Cardiac muscle cell (in vitro differentiated cells and primary cell): ENCODE data around the gene DENND1C. TPM values are rescaled to one million over a fixed set of nuclear protein-coding genes. Genes with fewer than 3 reads are reported as not detected.
"Not testable (repeated sequence)": the region's sequence is repeated elsewhere in the genome, so short reads cannot be mapped to it uniquely, and the experiment has no call there.

Source experiments
- DNase-seq, 2 donors: peaks; one replicate each; pipeline versions ENCODE4 v3.0.0 to v3.0.0-alpha.2; 2010 to 2017; ENCODE audit warnings: low read depth in 1 of 2, low spot score in 1 of 2
- H3K27ac ChIP-seq: fragments of 200-600 bp; sonication (generic); 2 replicates; pipeline ENCODE4 v1.5.1; 2016
- H3K27me3 ChIP-seq: fragments of 200-600 bp; sonication (generic); 2 replicates; pipeline ENCODE4 v1.6.0; 2016; ENCODE audit warnings: control low read depth
- H3K36me3 ChIP-seq: fragments of 200-600 bp; sonication (generic); 2 replicates; pipeline ENCODE4 v1.5.1; 2016; ENCODE audit warnings: control low read depth
- H3K4me1 ChIP-seq: fragments of 200-600 bp; sonication (generic); 2 replicates; pipeline ENCODE4 v1.8.1; 2017; ENCODE audit warnings: low read depth, mild to moderate bottlenecking, mixed run types
- H3K4me3 ChIP-seq: fragments of 200-600 bp; sonication (generic); 2 replicates; pipeline ENCODE4 v1.5.1; 2016; ENCODE audit warnings: mild to moderate bottlenecking
- H3K9me3 ChIP-seq: fragments of 200-600 bp; sonication (generic); 2 replicates; pipeline ENCODE4 v1.5.1; 2017; ENCODE audit warnings: low read depth, mild to moderate bottlenecking, control low read depth
- CTCF ChIP-seq: IDR thresholded peaks from 2 replicates; pipeline ENCODE4 v1.5.1; 2012; ENCODE audit warnings: low read depth, mild to moderate bottlenecking, low read length
- polyA plus RNA-seq: library from polyadenylated mRNA; unstranded; fragments of >200 nt; fragmentation: Nextera tagmentation; extraction: Ambion mirVana; gene quantifications from 2 replicates; pipeline ENCODE4 v1.2.1, GENCODE V29; 2016
- total RNA-seq: library from RNA; depleted of rRNA; stranded (reverse); fragments of >200 nt; gene quantifications from 2 replicates; pipeline ENCODE4 v1.2.3, GENCODE V29; 2016

The DENND1C gene
- total and polyA plus RNA-seq, 2 experiments from 2014 or later: 1.8 to 4.9 TPM

DNA sequence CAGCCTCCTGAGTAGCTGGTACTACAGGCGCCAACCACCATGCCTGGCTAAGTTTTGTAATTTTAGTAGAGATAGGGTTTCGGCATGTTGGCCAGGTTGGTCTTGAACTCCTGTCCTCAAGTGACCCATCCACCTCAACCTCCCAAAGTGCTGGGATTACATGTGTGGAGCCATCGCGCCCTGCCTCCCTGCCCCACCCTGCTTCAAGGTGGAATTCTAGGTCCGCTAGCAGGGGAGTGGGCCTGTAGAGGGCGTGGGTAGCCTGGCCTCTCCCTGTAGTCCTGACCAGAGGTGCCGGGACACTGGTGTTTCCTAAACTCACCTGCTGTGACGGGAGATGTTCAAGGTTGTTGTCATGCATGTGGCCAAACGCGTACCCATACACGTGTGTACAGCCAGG, 48.4 kb downstream of the DENND1C start:
- Histone ChIP-seq H3K9me3 (no peaks in the 10 kb centered on the region), H3K36me3 (no peaks in the 10 kb centered on the region), H3K27me3 (peaks cover 9% of the 10 kb centered on the region), H3K4me3 (no peak overlapping the region), H3K4me1 (no peaks in the 10 kb centered on the region), H3K27ac (no peak overlapping the region)
- no peak for DNase-seq
- no peak for TF ChIP-seq CTCF

- H3K36me3 ChIP-seq: no peaks in the 10 kb centered on the region
- DNase-seq: no peak
- H3K4me3 ChIP-seq: no peak overlapping the region
- no peak overlapping the region for H3K27ac ChIP-seq
- H3K27me3 ChIP-seq: peaks cover 9% of the 10 kb centered on the region
- TF ChIP-seq CTCF: no peak
- H3K4me1 ChIP-seq: no peaks in the 10 kb centered on the region
- no peaks in the 10 kb centered on the region for H3K9me3 ChIP-seq
Measured at GRCh38 chr19:6431891-6432290, 49.7 kb downstream of the DENND1C start.

- Histone ChIP-seq H3K9me3 (no peaks in the 10 kb centered on the region), H3K27me3 (peaks cover 9% of the 10 kb centered on the region), H3K4me3 (no peak overlapping the region), H3K36me3 (no peaks in the 10 kb centered on the region), H3K4me1 (no peaks in the 10 kb centered on the region), H3K27ac (no peak overlapping the region)
- no peak for DNase-seq
- TF ChIP-seq CTCF: no peak
Measured at GRCh38 chr19:6429419-6430221, 52.0 kb downstream of the DENND1C start.

DNA sequence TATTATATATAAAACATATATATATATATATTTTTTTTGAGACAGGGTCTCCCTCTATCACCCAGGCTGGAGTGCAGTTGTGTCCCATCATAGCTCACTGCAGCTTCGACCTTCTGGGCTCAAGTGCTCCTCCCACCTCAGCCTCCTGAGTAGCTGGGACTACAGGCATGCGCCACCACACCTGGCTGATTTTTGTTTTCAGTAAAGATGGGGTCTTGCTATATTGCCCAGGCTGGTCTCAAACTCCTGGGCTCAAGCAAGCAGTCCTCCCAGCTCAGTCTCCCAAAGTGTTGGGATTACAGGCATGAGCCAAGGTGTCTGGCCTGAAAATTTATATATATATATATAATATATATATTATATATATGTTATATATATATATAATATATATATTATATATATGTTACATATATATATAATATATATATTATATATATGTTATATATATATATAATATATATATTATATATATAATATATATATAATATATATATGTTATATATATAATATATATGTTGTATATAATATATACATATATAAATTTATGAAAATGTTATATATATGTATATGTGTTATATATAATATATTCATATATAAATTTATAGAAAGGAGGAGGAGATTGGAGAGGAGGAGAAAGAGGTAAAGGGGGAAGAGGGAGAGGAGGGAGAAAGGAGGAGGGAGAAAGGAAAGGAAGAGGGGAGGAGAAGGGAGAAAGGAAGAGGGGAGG, 52.7 kb downstream of the DENND1C start:
- not testable (repeated sequence) for H3K36me3 ChIP-seq, H3K9me3 ChIP-seq, H3K4me1 ChIP-seq, H3K4me3 ChIP-seq, DNase-seq, H3K27ac ChIP-seq, H3K27me3 ChIP-seq

GRCh38 chr19:6427131-6427530, 54.5 kb downstream of the DENND1C start:
- H3K36me3 ChIP-seq: no peaks in the 10 kb centered on the region
- no peaks in the 10 kb centered on the region for H3K9me3 ChIP-seq
- peaks cover 11% of the 10 kb centered on the region for H3K4me1 ChIP-seq
- no peak for TF ChIP-seq CTCF
- peaks cover 9% of the 10 kb centered on the region for H3K27me3 ChIP-seq
- H3K27ac ChIP-seq: no peak overlapping the region
- DNase-seq: no peak
- no peak overlapping the region for H3K4me3 ChIP-seq
